GM23338 (cell line): Measurements from ENCODE around the gene PGLYRP4.

Experiments used
- EZH2 ChIP-seq: fragments of 200-600 bp; sonication (generic); IDR thresholded peaks from one replicate; pipeline ENCODE4 v1.8.0; 2017; ENCODE audit warnings: antibody characterized with exemption, mild to moderate bottlenecking, low read depth; ENCODE audit not compliant: unreplicated experiment
- EZH2phosphoT487 ChIP-seq: fragments of 200-600 bp; sonication (generic); IDR thresholded peaks from one replicate; pipeline ENCODE4 v1.8.1; 2018; ENCODE audit warnings: antibody characterized with exemption; ENCODE audit not compliant: unreplicated experiment
- POLR2AphosphoS5 ChIP-seq: IDR thresholded peaks from 2 replicates; pipeline ENCODE4 v1.6.1; 2016; ENCODE audit warnings: antibody characterized with exemption, low read depth
- TF ChIP-seq, protein P1 (sequence below), 2 experiments: fragments of 200-600 bp in 1 of 2; sonication (generic) in 1 of 2; conservative IDR thresholded peaks; 2 replicates each; pipeline versions ENCODE4 v1.5.1 to v1.6.1; 2016 to 2017; ENCODE audit warnings: antibody characterized with exemption in 2 of 2, low read depth in 2 of 2, mild to moderate bottlenecking in 2 of 2, moderate library complexity in 1 of 2

DNA sequence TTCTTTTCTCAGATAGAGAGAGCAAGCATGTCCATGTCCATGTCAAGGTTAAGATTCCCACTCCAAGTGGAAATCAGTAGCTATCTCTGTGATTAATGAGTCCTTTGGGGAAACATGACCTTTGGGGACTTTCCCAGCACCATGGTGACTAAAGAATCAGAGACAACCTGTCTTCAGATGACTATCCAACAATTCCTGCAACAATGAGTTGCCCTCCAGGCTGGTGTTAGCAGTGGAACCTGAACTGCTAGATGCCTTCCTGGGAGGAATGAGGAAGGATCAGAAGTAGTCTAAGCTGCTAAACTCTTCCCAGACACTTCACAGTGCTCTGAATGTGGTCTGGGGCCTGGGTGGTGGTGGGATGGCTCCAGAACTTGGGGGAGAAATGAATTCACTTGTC lies 15.5 kb upstream of the PGLYRP4 start:
- TF ChIP-seq, protein P1, sequence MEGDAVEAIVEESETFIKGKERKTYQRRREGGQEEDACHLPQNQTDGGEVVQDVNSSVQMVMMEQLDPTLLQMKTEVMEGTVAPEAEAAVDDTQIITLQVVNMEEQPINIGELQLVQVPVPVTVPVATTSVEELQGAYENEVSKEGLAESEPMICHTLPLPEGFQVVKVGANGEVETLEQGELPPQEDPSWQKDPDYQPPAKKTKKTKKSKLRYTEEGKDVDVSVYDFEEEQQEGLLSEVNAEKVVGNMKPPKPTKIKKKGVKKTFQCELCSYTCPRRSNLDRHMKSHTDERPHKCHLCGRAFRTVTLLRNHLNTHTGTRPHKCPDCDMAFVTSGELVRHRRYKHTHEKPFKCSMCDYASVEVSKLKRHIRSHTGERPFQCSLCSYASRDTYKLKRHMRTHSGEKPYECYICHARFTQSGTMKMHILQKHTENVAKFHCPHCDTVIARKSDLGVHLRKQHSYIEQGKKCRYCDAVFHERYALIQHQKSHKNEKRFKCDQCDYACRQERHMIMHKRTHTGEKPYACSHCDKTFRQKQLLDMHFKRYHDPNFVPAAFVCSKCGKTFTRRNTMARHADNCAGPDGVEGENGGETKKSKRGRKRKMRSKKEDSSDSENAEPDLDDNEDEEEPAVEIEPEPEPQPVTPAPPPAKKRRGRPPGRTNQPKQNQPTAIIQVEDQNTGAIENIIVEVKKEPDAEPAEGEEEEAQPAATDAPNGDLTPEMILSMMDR (conservative IDR thresholded peaks at IDR 0.05; ENCODE audit: low read depth in 2 of 2) = no peak
- TF ChIP-seq EZH2 = no peak
- no peak for TF ChIP-seq POLR2AphosphoS5
- TF ChIP-seq EZH2phosphoT487 = no peak
